ENCODE data around the gene MAP2K6.

DNA sequence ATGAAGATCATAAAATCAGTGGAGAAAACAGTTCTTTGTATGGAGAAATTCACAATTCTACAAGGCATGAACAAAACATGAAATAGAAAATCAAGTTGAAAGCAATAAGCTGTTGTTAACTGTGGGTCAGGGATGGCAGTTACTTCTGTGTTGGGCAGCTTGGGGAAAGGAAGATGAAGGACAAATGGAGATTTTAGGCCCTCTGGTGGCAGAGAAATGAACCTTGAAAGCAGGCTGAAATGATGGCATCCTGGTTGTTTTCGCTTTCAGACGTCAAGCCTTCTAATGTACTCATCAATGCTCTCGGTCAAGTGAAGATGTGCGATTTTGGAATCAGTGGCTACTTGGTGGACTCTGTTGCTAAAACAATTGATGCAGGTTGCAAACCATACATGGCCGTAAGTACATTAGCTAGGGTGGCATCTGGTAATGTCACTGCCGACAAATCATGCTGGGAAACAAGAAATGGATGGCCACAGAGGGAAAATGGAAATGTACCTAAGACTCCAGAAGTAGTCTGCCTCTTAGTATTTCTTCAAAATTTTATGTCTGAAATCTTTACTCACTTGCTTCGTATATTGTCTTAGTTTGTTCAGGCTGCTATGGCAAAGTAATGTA lies 108.9 kb downstream of the MAP2K6 start:
- TF ChIP-seq, protein P1, sequence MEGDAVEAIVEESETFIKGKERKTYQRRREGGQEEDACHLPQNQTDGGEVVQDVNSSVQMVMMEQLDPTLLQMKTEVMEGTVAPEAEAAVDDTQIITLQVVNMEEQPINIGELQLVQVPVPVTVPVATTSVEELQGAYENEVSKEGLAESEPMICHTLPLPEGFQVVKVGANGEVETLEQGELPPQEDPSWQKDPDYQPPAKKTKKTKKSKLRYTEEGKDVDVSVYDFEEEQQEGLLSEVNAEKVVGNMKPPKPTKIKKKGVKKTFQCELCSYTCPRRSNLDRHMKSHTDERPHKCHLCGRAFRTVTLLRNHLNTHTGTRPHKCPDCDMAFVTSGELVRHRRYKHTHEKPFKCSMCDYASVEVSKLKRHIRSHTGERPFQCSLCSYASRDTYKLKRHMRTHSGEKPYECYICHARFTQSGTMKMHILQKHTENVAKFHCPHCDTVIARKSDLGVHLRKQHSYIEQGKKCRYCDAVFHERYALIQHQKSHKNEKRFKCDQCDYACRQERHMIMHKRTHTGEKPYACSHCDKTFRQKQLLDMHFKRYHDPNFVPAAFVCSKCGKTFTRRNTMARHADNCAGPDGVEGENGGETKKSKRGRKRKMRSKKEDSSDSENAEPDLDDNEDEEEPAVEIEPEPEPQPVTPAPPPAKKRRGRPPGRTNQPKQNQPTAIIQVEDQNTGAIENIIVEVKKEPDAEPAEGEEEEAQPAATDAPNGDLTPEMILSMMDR (IDR thresholded peaks at IDR 0.05): peak; percentile 63 to 79 (median 69)
- TF ChIP-seq POLR2A (IDR thresholded peaks at IDR 0.05): no peak
